ENCODE data around the gene ATMIN. TPM values are rescaled to one million over a fixed set of nuclear protein-coding genes. Genes with fewer than 3 reads are reported as not detected.

The ATMIN gene
- 30.8 to 32.2 TPM (median 31.7 TPM) in 5 replicates for total RNA-seq (2022; extraction: Qiagen RNA extraction)

GRCh38 chr16:81035398-81035974 lies at the start of gene ATMIN:
Gene ATMIN (plus strand): TSS chr16:81035842. CDS start chr16:81035871, 29 bp downstream.

GRCh38 chr16:81006813-81007695 lies 28.6 kb upstream of the ATMIN start, which contains the start of the genes CENPN and CMC2:
Gene CENPN (plus strand): TSS chr16:81007214. CDS start chr16:81011940, 4,726 bp downstream.
Gene CMC2 (minus strand): TSS chr16:81006885. CDS start chr16:80997394, 9,491 bp downstream.

GRCh38 chr16:81077076-81077940 lies 41.7 kb downstream of the ATMIN start, which contains the start of gene C16orf46:
Gene C16orf46 (minus strand): TSS chr16:81077238. CDS start chr16:81063955, 13,283 bp downstream.

GRCh38 chr16:81095953-81096714 lies 60.5 kb downstream of the ATMIN start, which contains the start of gene GCSH:
Gene GCSH (minus strand): TSS chr16:81096395. CDS start chr16:81096278, 117 bp downstream.

Other genes with a start within 250 kb of the ATMIN start
- 0.32 to 0.70 TPM (median 0.50 TPM) in 5 replicates for gene CDYL2, start 231.2 kb upstream of the ATMIN start, total RNA-seq (2022; extraction: Qiagen RNA extraction)
- 120 to 133 TPM (median 132 TPM) in 5 replicates for gene CMC2, start 29.0 kb upstream of the ATMIN start, total RNA-seq (2022; extraction: Qiagen RNA extraction)
- gene CENPN, start 28.6 kb upstream of the ATMIN start, total RNA-seq (2022; extraction: Qiagen RNA extraction) = 61.2 to 108 TPM (median 65.8 TPM) in 5 replicates
- 0.59 to 1.5 TPM (median 0.72 TPM) in 5 replicates for gene C16orf46, start 41.4 kb downstream of the ATMIN start, total RNA-seq (2022; extraction: Qiagen RNA extraction)
- gene GCSH, start 60.6 kb downstream of the ATMIN start, total RNA-seq (2022; extraction: Qiagen RNA extraction) = 53.8 to 64.1 TPM (median 57.5 TPM) in 5 replicates
- 0.94 to 1.1 TPM (median 1.0 TPM) in 5 replicates for gene BCO1, start 202.8 kb downstream of the ATMIN start, total RNA-seq (2022; extraction: Qiagen RNA extraction)